ENCODE data around the gene PDCD5. TPM values are rescaled to one million over a fixed set of nuclear protein-coding genes. Genes with fewer than 3 reads are reported as not detected.
"Not testable (repeated sequence)": the region's sequence is repeated elsewhere in the genome, so short reads cannot be mapped to it uniquely, and the experiment has no call there.

PDCD5 gene
- polyA plus RNA-seq, 1 donor: 130 TPM

GRCh38 chr19:32572700-32573491, 8.1 kb upstream of the PDCD5 start:
- not testable (repeated sequence) for DNase-seq

- DNase-seq: no peak
Measured at GRCh38 chr19:32573492-32573794, 7.5 kb upstream of the PDCD5 start.

DNA sequence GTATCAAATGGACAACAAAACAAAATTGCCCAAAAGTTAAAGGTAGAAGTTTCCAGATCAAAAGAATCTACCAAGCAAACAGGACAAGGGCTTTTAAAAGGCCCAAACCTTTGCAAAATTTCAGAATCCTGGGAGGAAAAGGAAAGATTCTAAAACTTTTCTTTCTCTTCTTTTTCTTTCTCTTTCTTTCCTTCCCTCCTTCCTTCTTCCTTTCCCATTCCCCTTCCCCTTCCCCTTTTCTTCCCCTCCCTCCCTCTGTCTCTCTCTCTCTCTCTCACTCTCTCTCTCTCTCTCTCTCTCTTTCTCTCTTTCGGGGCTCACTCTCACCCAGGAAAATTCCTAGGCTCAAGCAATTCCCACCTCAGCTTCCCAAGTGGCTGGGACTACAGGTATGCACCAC, 4.2 kb upstream of the PDCD5 start:
- no peak for DNase-seq

DNA sequence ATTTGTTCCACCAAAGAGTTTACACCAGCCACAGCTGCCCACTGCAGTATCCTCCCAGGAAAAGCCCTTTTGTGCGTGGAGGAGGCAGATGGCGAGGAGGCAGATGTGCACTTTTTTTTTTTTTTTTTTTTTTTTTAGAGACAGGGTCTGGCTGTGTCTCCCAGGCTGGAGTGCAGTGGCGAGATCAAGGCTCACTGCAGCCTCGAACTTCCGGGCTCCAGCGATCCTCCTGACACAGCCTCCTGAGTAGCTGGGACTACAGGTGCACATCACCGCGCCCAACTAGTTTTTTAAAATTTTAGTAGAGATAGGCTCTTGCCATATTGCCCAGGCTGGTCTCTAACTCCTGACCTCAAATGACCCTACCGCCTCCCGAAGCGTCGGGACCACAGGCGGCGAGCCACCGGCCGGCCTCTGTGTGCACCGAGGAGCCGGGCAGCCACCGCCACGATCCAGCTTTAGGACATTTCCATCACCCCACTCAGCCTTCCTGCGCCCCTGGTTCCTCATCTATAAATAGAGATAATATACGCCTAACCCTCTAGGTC, 563 bp upstream of the PDCD5 start:
- no peak for DNase-seq

- no peak for DNase-seq
Measured at GRCh38 chr19:32581705-32582179, 752 bp downstream of the PDCD5 start.

DNA sequence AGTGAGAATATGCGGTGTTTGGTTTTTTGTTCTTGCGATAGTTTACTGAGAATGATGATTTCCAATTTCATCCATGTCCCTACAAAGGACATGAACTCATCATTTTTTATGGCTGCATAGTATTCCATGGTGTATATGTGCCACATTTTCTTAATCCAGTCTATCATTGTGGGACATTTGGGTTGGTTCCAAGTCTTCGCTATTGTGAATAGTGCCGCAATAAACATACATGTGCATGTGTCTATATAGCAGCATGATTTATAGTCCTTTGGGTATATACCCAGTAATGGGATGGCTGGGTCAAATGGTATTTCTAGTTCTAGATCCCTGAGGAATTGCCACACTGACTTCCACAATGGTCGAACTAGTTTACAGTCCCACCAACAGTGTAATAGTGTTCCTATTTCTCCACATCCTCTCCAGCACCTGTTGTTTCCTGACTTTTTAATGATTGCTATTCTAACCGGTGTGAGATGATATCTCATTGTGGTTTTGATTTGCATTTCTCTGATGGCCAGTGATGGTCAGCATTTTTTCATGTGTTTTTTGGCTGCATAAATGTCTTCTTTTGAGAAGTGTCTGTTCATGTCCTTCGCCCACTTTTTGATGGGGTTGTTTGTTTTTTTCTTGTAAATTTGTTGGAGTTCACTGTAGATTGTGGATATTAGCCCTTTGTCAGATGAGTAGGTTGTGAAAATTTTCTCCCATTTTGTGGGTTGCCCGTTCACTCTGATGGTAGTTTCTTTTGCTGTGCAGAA, 6.9 kb downstream of the PDCD5 start:
- DNase-seq: not testable (repeated sequence)

- no peak for DNase-seq
Measured at GRCh38 chr19:32594021-32594420, 13.0 kb downstream of the PDCD5 start.

DNA sequence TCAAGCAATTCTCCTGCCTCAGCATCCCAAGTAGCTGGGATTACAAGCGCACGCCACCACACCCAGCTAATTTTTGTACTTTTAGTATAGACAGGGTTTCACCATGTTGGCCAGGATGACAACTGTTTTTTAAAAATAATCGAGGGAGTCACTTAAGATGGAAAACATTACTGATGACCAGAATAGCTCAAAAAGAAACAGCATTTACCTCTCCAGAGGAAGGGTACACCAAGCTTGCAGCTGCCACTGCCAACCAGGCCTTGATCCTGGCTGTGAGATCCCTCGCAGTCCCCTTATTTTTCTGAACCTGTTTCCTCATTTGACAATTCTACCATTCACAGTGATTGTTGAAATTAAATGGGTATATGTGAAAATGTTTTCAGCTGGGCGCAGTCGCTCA, 14.5 kb downstream of the PDCD5 start:
- DNase-seq: no peak

GRCh38 chr19:32598022-32598421, 17.0 kb downstream of the PDCD5 start:
- DNase-seq: no peak

DNA sequence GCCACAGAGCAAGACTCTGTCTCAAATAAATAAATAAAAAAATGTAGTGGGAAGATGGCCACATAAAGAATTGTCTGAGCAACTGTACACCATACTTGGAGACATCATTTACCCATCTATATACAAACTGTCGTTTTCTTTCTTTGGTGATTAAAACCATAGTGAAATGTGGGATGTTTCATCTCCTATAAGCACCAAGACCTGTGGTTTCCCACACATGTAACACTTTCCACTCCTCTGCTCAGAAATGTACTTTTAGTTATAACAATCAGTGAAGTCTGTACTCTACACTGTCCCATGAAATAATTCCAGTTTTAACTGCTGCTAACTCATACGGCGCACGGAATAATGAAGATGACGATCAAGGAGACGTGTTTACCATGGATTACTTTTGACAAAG, 18.3 kb downstream of the PDCD5 start:
- no peak for DNase-seq

DNA sequence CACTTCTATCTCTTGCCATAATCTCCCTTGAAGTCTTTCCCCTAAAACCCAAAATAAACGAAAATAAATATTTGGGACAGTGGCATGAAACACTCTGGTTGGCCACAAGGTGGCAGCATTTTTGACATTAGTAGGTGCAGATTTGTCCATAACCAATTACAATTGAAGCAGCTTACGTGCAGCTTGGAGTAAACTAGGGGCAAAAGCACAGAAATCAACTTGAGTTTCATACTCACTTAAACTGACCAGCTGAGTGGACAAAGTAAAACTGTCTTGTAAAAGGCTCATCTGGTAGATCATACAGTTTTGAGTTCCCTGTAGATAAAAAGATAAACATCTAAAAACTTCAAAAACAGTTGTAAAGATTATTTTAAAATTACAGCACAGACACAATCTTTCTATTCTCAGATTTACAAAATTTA, 18.8 kb downstream of the PDCD5 start:
- DNase-seq: peak; percentile 25

DNA sequence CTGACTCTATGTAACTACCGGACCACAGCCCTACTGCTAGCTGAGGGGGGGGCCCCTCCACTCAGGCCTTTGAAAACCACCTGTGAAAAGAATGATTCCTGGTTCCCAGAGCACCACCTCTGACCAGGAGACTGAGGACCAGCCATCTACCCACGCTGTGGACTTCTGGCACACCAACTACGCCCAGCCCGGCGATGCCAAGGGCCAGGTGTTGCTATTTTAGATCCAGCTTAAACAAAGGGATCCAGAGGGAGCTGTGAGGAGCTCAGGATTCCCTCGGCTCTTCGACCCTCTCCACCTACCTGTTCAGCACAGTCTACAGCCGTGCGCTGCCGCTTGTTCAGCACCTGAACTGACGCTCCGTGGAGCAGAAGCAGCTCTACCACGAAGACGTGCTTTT, 23.0 kb downstream of the PDCD5 start:
- no peak for DNase-seq

GRCh38 chr19:32605544-32605943, 24.6 kb downstream of the PDCD5 start:
- no peak for DNase-seq

DNA sequence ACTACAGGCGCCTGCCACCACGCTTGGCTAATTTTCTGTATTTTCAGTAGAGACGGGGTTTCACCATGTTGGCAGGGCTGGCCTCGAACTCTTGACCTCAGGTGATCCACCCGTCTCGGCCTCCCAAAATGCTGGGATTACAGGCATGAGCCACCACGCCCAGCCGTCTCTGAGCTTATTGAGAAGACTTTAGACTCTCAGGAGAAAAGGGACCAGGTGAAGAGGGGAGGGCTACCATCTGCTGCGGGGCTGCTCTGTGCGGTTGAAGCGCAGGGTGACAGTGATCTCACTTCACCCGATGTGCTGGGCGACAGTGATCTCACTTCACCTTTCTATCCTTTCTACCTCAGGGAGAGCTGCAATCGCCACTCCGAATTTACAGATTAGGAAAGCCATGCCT, 25.3 kb downstream of the PDCD5 start:
- DNase-seq: no peak

DNA sequence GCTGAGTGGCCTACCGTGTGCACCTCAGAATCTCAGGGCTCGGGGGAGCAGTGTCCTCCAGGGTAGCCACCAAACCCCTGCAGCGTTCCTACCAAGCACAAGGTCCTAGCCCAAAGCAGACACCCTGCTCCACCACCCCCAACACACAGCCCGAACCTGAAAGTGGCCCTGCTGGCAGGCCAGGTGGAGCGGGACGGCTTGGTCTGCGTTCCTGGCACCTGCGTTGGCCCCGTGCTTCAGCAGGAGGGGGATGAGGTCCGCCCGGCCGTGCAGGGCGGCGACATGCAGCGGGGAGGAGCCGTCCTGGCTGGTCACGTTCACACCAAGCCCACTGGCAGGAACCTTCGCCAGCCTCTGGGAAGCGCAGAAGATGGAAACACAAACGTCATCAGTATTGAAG, 26.5 kb downstream of the PDCD5 start:
- no peak for DNase-seq

- DNase-seq: no peak
Measured at GRCh38 chr19:32611161-32611560, 30.2 kb downstream of the PDCD5 start.

GRCh38 chr19:32613008-32613407, 32.0 kb downstream of the PDCD5 start:
- no peak for DNase-seq

GRCh38 chr19:32614916-32615315, 33.9 kb downstream of the PDCD5 start:
- no peak for DNase-seq

DNA sequence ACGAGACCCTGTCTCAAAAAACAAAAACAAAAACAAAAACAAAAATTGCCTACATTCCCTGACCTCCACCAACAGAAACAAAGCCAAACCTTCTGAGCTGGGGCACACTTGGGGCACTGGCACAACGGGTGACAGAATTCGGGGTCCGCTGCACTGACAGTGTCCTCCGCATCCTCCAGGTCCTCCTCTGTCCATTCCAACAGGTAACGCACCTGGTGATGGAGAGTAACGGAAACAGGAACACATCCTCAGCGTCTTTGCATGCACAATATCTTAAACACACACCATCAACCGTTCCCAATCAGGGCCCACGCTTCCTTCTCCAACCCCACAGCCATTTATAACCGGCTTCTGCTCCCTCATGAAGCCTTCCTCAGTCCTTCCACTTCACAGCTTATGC, 34.6 kb downstream of the PDCD5 start:
- DNase-seq: no peak

- no peak for DNase-seq
Measured at GRCh38 chr19:32619051-32619685, 38.2 kb downstream of the PDCD5 start.

GRCh38 chr19:32622002-32622401, 41.0 kb downstream of the PDCD5 start:
- DNase-seq: no peak

DNA sequence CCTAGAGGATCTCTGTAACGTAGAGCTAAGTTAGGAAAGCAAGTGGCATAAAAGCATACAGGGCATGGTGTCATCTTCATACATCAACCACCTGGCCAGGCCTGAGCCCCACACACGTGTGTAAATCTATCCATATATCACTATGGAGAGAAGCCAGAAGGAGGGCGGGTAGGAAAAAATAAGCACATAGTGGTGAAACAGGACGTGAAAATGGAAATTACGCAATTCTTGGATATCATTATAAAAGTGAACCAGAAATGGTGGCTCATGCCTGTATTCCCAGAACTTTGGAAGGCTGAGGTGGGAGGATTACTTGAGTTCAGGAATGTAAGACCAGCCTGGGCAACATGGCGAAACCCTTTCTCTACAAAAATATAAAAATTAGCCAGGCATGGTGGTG, 43.4 kb downstream of the PDCD5 start:
- DNase-seq: no peak

DNA sequence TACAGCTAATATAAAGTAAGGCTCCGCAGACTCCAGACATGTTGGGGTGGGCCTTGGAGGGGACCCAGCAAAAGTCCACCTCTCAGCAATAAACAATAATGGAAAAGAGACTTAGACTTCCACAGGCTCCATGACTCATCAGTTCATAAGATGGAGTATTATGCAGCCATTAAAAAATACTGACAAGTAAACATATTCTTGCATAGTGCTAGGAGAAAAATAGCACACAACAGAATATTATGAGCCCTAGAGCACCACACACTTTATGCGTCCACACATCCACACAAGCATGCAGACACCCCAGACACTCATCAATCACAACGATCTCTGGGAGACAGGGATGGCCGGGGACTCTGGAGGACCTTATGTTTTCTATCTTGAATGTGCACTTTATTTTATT, 46.0 kb downstream of the PDCD5 start:
- DNase-seq: no peak

Measured in left kidney (tissue), 2 donors.